GM12878 (cell line): ENCODE data around the gene HLA-DPB1. TPM values are rescaled to one million over a fixed set of nuclear protein-coding genes. Genes with fewer than 3 reads are reported as not detected.

ENCODE experiments used
- CREM ChIP-seq: IDR thresholded peaks from 2 replicates; pipeline ENCODE4 v1.6.1; 2014; ENCODE audit warnings: antibody characterized with exemption, low read depth
- HDAC6 ChIP-seq: fragments of 200-600 bp; sonication (generic); IDR thresholded peaks from one replicate; pipeline ENCODE4 v1.8.0; 2017; ENCODE audit warnings: antibody characterized with exemption; ENCODE audit not compliant: unreplicated experiment
- LARP7 ChIP-seq: fragments of 450-650 bp; IDR thresholded peaks from 2 replicates; pipeline ENCODE4 v1.6.1; 2017; ENCODE audit warnings: mild to moderate bottlenecking
- MEF2B ChIP-seq: fragments of 450-650 bp; IDR thresholded peaks from 2 replicates; pipeline ENCODE4 v1.6.1; 2018; ENCODE audit warnings: mild to moderate bottlenecking, moderate library complexity; ENCODE audit not compliant: partially characterized antibody, poor library complexity, severe bottlenecking
- NKRF ChIP-seq: fragments of 450-650 bp; conservative IDR thresholded peaks from 2 replicates; pipeline ENCODE4 v1.6.1; 2017; ENCODE audit warnings: mild to moderate bottlenecking, moderate library complexity
- POLR2AphosphoS5 ChIP-seq: IDR thresholded peaks from 2 replicates; pipeline ENCODE4 v1.6.1; 2011; ENCODE audit warnings: mild to moderate bottlenecking, low read length, inconsistent platforms
- POU2F2 ChIP-seq: IDR thresholded peaks from 3 replicates; pipeline ENCODE4 v1.6.1; 2011; ENCODE audit warnings: low read depth, mild to moderate bottlenecking, low read length, borderline replicate concordance
- PRDM15 ChIP-seq: fragments of 450-650 bp; formaldehyde crosslinking; IDR thresholded peaks from 2 replicates; pipeline ENCODE4 v1.4.0; 2020; ENCODE audit warnings: mild to moderate bottlenecking, moderate library complexity
- RAD51 ChIP-seq: fragments of 450-650 bp; IDR thresholded peaks from 2 replicates; pipeline ENCODE4 v1.6.1; 2016; ENCODE audit warnings: moderate library complexity, mild to moderate bottlenecking, inconsistent platforms
- RELA ChIP-seq: fragments of 450-650 bp; IDR thresholded peaks from 2 replicates; pipeline ENCODE4 v1.8.0; 2014; ENCODE audit warnings: borderline replicate concordance; ENCODE audit not compliant: partially characterized antibody
- SIN3A ChIP-seq: IDR thresholded peaks from 2 replicates; pipeline ENCODE4 v1.6.1; 2012; ENCODE audit warnings: low read depth, low read length, improper control_type of control experiment
- SREBF2 ChIP-seq: IDR thresholded peaks from 2 replicates; pipeline ENCODE4 v1.6.1; 2012; ENCODE audit warnings: mild to moderate bottlenecking, low read length
- TAF1 ChIP-seq: IDR thresholded peaks from 2 replicates; pipeline ENCODE4 v1.6.1; 2011; ENCODE audit warnings: mild to moderate bottlenecking, low read depth, low read length, borderline replicate concordance
- TARDBP ChIP-seq: IDR thresholded peaks from 2 replicates; pipeline ENCODE4 v1.6.1; 2016; ENCODE audit warnings: borderline replicate concordance
- YY1 ChIP-seq: IDR thresholded peaks from 2 replicates; pipeline ENCODE4 v1.6.1; 2011; ENCODE audit warnings: low read depth, mild to moderate bottlenecking, low read length
- ZBTB11 ChIP-seq: fragments of 450-650 bp; formaldehyde crosslinking; IDR thresholded peaks from 2 replicates; pipeline ENCODE4 v1.5.0; 2022; ENCODE audit warnings: mild to moderate bottlenecking, missing genetic modification characterization
- ZNF217 ChIP-seq: fragments of 450-650 bp; IDR thresholded peaks from 2 replicates; pipeline ENCODE4 v1.6.1; 2017; ENCODE audit warnings: antibody characterized with exemption, mild to moderate bottlenecking
- ZNF592 ChIP-seq: fragments of 450-650 bp; IDR thresholded peaks from 2 replicates; pipeline ENCODE4 v1.6.1; 2017; ENCODE audit warnings: mild to moderate bottlenecking, moderate library complexity
- ZNF622 ChIP-seq: fragments of 450-650 bp; IDR thresholded peaks from 2 replicates; pipeline ENCODE4 v1.6.1; 2017; ENCODE audit warnings: mild to moderate bottlenecking, inconsistent platforms
- polyA plus RNA-seq, 11 experiments: library from polyadenylated mRNA; depleted of rRNA in 4 of 11; unstranded in 6 of 11; stranded (reverse) in 5 of 11; fragments of >200 nt; fragmentation: Nextera tagmentation in 4 of 11; fragmentation: Illumina TruSeq in 1 of 11; extraction: Ambion mirVana in 4 of 11; extraction: Trizol in 1 of 11; gene quantifications; 1 replicate in 1 of 11; 2 replicates in 10 of 11; pipeline versions ENCODE4 v1.2.1 to v1.2.3, GENCODE V29; 2011 to 2016; ENCODE audit warnings: inconsistent platforms in 2 of 11, missing spikeins in 2 of 11, low read depth in 1 of 11
- total RNA-seq, 4 experiments: library from RNA; depleted of rRNA in 3 of 4; stranded (reverse); fragments of >200 nt in 3 of 4; fragmentation: Illumina TruSeq in 1 of 4; extraction: Trizol in 1 of 4; gene quantifications; 2 replicates each; pipeline versions ENCODE4 v1.2.1 to v1.2.3, GENCODE V29; 2013 to 2021

Gene HLA-DPB1
- total and polyA plus RNA-seq, 10 of the 15 experiments (the other 5 are each of a cell fraction or from before 2014, with no cell fraction given), result 101 to 675 (median 352) TPM

- no peak for TF ChIP-seq NKRF
- no peak for TF ChIP-seq HDAC6
- TF ChIP-seq ZNF622, result no peak
- TF ChIP-seq TAF1, result no peak
- no peak for TF ChIP-seq PRDM15
- TF ChIP-seq ZNF592, result no peak
- TF ChIP-seq TARDBP, result no peak
- no peak for TF ChIP-seq LARP7
- no peak for TF ChIP-seq POLR2AphosphoS5
- TF ChIP-seq SIN3A, result no peak
- TF ChIP-seq RELA, result no peak
- peak; percentile 46; the same call in 1 of the 2 replicates for TF ChIP-seq CREM
- TF ChIP-seq RAD51, result no peak
- TF ChIP-seq ZBTB11, result no peak
- no peak for TF ChIP-seq ZNF217
- TF ChIP-seq SREBF2, result no peak
- TF ChIP-seq YY1, result no peak
- TF ChIP-seq POU2F2, result no peak
- no peak for TF ChIP-seq MEF2B
Observed at GRCh38 chr6:33061987-33062386, 13.8 kb upstream of the HLA-DPB1 start (continued).
